WTC11 (cell line): ENCODE data around the gene SNIP1.

Experiments
- ATF2 ChIP-seq: sonication (generic); formaldehyde crosslinking; IDR thresholded peaks from 2 replicates; pipeline ENCODE4 v1.8.1; 2022; ENCODE audit warnings: low read depth, missing genetic modification reagents, borderline replicate concordance
- E2F1 ChIP-seq: sonication (generic); formaldehyde crosslinking; IDR thresholded peaks from 2 replicates; pipeline ENCODE4 v1.8.0; 2022; ENCODE audit warnings: mild to moderate bottlenecking, missing genetic modification reagents
- PREB ChIP-seq: sonication (generic); formaldehyde crosslinking; IDR thresholded peaks from 2 replicates; pipeline ENCODE4 v1.8.1; 2022; ENCODE audit warnings: mild to moderate bottlenecking, missing genetic modification reagents, moderate library complexity, borderline replicate concordance
- PRRX2 ChIP-seq: fragments of 250-450 bp; sonication (Bioruptor Pico); IDR thresholded peaks from 2 replicates; pipeline ENCODE4 v1.8.0; 2021; ENCODE audit warnings: mild to moderate bottlenecking
- SP1 ChIP-seq: sonication (generic); formaldehyde crosslinking; conservative IDR thresholded peaks from 2 replicates; pipeline ENCODE4 v1.8.1; 2022; ENCODE audit warnings: missing genetic modification reagents
- TEAD4 ChIP-seq: sonication (generic); formaldehyde crosslinking; IDR thresholded peaks from 2 replicates; pipeline ENCODE4 v1.8.0; 2022; ENCODE audit warnings: mild to moderate bottlenecking, missing genetic modification reagents
- TF ChIP-seq, protein P1 (sequence below): sonication (generic); formaldehyde crosslinking; IDR thresholded peaks from 2 replicates; pipeline ENCODE4 v1.8.0; 2022; ENCODE audit warnings: mild to moderate bottlenecking, missing genetic modification reagents
- TF ChIP-seq, protein P2 (sequence below): fragments of 200-600 bp; IDR thresholded peaks from 2 replicates; pipeline ENCODE4 v1.8.0; 2022; ENCODE audit warnings: antibody characterized with exemption
- TF ChIP-seq, protein P3 (sequence below): sonication (generic); formaldehyde crosslinking; IDR thresholded peaks from 2 replicates; pipeline ENCODE4 v1.8.1; 2023; ENCODE audit warnings: mild to moderate bottlenecking, missing genetic modification reagents
- TF ChIP-seq, protein P4 (sequence below): sonication (generic); formaldehyde crosslinking; IDR thresholded peaks from 2 replicates; pipeline ENCODE4 v1.8.0; 2022; ENCODE audit warnings: missing genetic modification reagents

- TF ChIP-seq, protein P1, sequence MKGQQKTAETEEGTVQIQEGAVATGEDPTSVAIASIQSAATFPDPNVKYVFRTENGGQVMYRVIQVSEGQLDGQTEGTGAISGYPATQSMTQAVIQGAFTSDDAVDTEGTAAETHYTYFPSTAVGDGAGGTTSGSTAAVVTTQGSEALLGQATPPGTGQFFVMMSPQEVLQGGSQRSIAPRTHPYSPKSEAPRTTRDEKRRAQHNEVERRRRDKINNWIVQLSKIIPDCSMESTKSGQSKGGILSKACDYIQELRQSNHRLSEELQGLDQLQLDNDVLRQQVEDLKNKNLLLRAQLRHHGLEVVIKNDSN (CRISPR knock-in tag) = no peak
- TF ChIP-seq, protein P2, sequence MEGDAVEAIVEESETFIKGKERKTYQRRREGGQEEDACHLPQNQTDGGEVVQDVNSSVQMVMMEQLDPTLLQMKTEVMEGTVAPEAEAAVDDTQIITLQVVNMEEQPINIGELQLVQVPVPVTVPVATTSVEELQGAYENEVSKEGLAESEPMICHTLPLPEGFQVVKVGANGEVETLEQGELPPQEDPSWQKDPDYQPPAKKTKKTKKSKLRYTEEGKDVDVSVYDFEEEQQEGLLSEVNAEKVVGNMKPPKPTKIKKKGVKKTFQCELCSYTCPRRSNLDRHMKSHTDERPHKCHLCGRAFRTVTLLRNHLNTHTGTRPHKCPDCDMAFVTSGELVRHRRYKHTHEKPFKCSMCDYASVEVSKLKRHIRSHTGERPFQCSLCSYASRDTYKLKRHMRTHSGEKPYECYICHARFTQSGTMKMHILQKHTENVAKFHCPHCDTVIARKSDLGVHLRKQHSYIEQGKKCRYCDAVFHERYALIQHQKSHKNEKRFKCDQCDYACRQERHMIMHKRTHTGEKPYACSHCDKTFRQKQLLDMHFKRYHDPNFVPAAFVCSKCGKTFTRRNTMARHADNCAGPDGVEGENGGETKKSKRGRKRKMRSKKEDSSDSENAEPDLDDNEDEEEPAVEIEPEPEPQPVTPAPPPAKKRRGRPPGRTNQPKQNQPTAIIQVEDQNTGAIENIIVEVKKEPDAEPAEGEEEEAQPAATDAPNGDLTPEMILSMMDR = no peak
- TF ChIP-seq, protein P3, sequence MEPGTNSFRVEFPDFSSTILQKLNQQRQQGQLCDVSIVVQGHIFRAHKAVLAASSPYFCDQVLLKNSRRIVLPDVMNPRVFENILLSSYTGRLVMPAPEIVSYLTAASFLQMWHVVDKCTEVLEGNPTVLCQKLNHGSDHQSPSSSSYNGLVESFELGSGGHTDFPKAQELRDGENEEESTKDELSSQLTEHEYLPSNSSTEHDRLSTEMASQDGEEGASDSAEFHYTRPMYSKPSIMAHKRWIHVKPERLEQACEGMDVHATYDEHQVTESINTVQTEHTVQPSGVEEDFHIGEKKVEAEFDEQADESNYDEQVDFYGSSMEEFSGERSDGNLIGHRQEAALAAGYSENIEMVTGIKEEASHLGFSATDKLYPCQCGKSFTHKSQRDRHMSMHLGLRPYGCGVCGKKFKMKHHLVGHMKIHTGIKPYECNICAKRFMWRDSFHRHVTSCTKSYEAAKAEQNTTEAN (CRISPR knock-in tag) = no peak
- TF ChIP-seq E2F1 (CRISPR knock-in tag) (no peak), PREB (CRISPR knock-in tag) (no peak), TEAD4 (CRISPR knock-in tag) (no peak), PRRX2 (CRISPR knock-in tag) (no peak), SP1 (no peak), ATF2 (CRISPR knock-in tag) (no peak)
- TF ChIP-seq, protein P4, sequence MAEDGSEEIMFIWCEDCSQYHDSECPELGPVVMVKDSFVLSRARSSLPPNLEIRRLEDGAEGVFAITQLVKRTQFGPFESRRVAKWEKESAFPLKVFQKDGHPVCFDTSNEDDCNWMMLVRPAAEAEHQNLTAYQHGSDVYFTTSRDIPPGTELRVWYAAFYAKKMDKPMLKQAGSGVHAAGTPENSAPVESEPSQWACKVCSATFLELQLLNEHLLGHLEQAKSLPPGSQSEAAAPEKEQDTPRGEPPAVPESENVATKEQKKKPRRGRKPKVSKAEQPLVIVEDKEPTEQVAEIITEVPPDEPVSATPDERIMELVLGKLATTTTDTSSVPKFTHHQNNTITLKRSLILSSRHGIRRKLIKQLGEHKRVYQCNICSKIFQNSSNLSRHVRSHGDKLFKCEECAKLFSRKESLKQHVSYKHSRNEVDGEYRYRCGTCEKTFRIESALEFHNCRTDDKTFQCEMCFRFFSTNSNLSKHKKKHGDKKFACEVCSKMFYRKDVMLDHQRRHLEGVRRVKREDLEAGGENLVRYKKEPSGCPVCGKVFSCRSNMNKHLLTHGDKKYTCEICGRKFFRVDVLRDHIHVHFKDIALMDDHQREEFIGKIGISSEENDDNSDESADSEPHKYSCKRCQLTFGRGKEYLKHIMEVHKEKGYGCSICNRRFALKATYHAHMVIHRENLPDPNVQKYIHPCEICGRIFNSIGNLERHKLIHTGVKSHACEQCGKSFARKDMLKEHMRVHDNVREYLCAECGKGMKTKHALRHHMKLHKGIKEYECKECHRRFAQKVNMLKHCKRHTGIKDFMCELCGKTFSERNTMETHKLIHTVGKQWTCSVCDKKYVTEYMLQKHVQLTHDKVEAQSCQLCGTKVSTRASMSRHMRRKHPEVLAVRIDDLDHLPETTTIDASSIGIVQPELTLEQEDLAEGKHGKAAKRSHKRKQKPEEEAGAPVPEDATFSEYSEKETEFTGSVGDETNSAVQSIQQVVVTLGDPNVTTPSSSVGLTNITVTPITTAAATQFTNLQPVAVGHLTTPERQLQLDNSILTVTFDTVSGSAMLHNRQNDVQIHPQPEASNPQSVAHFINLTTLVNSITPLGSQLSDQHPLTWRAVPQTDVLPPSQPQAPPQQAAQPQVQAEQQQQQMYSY (CRISPR knock-in tag) = no peak
Measured at GRCh38 chr1:37495875-37496274, 58.2 kb downstream of the SNIP1 start.
